Measurements from ENCODE around the gene ZFP57.
"Not testable (repeated sequence)": the region's sequence is repeated elsewhere in the genome, so short reads cannot be mapped to it uniquely, and the experiment has no call there.

The ZFP57 gene

DNA sequence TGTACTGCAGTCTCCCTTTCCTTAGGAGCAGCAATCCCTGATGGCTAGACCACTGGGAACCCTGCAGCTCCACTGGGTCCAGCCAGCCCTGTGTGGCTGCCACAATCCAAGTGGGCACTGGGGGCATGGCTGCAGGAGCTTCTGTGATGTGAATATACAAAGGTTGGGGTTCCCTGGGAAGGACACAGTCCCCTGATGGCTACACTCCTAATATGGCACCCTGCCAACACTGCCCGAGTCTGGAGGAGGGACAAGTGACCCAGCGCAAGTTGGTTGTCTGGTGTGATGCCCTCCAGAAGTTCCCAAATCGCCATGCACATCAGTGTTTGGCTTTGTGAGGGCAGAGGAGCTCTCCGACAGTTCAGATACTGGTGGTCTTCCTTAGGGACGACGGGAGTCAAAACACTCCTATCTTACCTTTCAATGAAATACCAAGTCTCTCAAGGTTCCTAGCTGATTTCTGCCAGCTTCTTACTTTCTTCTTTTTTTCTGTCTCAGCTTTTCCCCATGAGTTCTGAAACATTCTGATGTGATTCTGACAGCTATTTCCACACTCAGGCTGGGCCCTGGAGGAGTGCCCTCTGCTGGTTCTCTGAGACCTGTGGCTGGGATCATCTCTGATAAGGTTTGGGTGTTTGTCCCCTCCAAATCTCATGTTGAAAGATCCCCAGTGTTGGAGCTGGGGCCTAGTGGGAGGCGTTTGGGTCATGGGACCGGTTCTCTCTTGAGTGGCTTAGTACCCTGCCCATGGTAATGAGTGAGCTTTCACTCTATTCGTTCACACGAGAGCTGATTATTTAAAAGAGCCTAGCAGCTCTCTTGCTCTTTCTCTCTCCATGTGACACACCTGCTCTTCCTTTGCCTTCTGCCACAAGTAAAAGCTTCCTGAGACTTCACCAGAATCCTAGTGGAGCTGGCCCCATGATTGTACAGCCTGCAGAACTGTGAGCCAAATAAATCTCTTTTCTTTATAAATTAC lies 15.5 kb upstream of the ZFP57 start:
- DNase-seq (ENCODE audit: low spot score), result peak; percentile 24

DNA sequence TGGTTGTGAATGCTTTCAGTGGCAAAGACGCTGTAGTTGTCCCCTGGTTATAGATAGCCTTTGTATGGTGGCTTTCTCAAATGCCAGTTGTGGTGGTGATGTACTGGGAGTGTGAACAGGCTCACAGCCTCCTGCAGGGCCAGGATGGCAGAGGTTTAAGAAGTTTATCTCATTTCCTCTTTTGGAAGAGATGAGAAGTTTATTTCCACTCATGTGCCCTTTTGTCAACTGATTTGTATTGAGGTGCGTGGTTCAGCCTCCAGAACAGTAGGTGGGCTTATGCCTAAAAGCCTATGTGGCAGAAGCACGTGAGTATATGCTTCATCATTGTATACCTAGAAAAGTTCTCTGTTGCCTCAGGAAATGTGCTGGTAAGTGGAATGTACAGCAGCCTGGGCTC lies 13.7 kb upstream of the ZFP57 start:
- no peak for DNase-seq (ENCODE audit: low spot score)

DNA sequence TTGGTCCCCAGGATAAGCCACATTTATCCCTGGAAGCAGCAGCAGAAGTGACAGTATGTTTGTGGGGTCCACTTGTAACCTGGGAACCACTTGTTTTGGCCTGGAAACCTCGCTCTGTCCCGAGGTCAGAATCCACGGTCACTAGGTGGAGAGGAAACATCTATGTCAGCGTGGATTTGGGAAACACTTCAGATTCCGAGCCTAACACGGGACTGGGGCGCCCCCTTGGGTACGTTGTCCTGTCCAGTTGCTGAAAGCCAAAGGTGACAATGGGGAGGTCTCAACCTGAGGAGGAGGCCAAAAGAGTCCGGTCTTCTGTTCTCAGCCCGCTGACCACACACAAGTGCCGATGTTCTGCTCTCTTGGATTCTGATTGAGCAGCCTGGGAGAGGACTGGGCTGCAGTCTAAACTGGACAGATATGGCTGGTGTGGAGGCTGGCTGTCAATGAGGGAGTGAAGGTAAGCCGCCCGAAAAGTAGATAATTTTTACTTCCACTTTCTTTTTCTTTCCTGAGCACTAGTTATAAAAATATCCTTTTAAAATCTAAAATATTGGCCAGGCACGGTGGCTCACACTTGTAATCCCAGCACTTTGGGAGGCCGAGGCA lies 4.9 kb upstream of the ZFP57 start:
- DNase-seq (ENCODE audit: low spot score), result no peak

DNA sequence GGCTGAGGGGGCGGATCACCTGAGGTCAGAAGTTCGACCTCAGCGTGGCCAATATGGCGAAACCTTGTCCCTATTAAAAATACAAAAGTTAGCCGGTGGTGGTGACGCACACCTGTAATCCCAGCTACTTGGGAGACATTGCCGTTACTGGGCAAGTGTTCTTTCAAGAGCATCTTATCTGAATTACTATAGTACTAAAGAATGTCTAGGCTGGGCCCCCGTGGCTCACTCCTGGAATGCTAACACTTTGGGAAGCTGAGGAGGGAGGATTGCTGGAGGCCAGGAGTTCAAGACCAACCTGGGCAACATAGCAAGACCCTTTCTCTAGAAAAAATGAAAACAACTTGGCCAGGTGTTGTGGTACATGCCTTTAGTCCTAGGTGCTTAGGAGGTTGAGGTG lies 859 bp upstream of the ZFP57 start:
- no peak for DNase-seq (ENCODE audit: low spot score)

DNA sequence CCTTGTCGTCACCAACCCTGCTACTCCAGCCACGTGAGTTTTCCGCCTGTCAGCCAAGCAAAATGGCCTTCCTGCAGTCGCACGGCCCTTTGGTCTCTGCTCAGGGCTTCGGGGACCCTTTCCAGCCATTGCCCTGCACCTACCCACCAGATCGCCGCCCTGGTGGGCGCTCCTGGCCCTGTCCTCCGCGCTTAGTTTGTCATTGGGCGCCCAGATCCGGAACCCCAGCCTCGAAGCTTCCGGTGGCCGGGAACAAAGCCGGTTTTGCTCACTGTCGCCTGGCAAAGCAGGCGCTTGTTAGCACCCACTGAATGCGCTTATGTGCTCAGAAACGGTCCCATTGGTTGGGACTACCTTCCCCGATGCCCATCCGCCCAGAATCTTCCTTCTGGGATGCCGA lies 536 bp downstream of the ZFP57 start:
- DNase-seq (ENCODE audit: low spot score), result no peak

DNA sequence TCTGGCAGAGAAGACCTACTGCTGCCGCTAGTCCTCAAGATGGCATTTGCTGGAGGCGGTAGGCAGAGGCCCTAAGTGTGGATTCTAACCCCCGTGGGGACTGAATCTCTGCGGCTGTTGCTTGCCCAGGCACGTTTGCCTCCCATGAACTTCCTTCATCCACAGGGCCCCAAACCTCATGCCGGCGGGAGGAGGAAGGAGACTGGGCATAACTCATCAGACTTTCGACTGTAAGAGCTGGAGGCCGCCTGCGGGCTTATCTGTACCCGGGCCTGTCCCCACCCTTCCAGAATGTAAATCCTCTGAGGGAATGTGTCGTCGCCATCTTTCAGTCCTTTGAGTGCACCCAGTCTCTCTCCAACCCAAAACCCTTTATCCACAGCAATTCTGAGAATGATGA lies 990 bp downstream of the ZFP57 start:
- DNase-seq (ENCODE audit: low spot score), result no peak

DNA sequence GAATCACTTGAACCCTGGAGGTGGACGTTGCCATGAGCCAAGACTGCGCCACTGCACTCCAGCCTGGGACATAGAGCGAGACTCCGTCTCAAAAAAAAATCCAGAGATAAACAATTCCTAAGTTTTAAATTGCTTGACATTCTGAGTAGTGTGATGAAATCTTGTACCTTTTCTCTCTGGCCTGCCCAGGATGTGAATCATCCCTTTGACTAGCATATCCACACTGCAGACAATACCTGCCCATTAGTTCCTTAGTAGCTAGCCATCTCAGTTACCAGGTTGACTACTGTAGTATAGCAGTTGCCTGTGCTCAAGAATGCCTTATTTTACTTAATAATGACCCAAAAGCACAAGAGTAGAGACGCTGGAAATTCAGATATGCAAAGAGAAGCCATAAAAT lies 2.8 kb downstream of the ZFP57 start:
- DNase-seq (ENCODE audit: low spot score), result no peak

DNA sequence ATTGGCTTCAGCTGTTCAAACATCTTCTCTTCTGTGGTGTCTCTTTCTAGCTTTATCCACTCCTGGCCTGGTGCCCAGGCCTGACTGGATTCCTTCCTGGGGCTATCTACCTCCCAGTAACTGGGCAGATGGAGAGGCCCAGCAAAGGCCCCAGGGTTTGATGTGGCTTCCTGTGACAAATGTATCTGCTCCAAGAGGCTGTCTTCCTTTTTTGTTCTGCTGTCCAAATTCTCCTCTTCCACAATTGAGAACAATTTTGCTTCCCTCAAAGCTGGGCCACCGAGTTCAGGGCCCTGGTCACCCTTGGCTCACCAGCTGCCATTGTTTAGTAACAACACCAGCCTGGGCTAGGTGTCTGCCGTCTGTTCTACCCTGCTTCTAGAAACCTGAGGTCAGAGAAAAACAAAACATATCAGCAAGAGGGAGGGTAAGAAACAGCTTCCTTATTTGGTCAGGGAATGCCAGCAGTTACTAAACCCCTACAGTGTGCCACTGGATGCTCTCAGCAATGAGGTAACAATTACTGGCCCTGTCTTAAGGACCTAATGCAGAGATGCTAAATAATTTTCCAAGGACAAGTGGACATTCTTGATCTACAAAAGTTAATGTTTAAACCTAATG lies 3.9 kb downstream of the ZFP57 start:
- no peak for DNase-seq (ENCODE audit: low spot score)

DNA sequence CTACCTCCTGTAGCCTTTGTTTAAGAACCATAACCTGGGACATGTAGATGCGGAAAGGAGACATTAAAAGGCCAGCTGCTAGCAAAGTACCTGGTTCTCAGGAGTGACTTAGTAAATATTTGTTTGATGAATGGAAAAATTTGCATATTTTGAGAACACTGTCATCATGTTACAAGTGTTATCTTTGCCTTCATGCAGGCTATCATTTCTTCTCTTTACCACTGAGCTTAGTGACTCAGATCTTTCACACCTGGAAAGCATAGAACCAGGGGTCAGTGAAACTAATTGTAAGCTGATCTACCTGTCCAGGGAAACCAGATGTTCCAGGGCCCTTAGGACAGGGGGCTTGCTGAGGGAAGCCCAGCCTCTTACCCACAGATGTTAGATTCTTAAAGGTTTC lies 5.4 kb downstream of the ZFP57 start:
- no peak for DNase-seq (ENCODE audit: low spot score)

DNA sequence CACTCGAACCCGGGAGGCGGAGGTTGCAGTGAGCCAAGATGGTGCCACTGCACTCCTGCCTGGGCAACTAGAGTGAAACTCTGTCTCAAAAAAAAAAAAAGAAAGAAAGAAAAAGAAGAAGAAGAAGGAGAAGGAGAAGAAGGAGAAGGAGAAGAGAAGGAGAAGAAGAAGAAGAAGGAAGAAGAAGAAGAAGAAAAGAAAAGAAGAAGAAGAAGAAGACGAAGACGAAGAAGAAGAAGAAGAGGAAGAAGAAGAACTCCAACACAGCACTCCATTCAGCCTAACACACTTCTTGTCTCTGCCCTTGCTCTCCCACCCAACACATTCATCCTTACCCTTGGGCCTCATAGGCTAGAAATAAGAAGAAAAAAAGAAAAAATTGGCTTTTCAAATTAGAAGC lies 6.9 kb downstream of the ZFP57 start:
- no peak for DNase-seq (ENCODE audit: low spot score)

DNA sequence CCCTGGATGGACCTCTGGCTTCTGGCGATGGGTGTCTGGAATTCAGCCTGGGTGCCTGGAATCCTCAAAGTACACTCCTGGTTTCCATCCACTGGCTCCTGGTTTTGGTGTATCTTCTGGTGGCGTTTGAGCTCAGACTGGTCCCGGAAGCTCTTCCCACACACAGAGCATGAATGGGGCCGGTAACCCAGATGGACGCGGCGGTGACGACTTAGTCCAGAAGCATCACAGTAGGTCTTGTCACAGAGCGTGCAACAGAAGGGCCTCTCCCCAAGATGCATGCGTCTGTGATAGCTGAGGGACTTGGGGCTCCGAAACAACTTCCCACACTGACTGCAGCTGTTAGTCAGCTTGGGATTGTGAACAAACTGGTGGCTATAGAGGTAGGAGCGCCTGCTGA lies 7.8 kb downstream of the ZFP57 start:
- DNase-seq (ENCODE audit: low spot score), result no peak

DNA sequence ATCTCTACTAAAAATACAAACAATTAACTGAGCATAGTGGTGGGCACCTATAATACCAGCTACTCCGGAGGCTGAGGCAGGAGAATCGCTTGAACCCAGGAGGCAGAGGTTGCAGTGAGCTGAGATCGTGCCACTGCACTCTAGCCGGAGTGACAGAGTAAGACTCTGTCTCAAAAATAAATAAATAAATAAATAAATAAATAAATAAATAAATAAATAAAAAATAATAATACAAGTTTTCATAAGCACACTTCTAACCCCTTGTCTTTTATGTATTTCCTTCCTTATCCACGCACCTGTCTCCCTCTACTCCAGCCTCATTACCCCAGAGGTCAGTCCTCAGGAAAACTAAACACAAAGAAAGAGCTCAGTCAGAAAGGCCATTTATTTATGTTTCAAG lies 8.8 kb downstream of the ZFP57 start:
- not testable (repeated sequence) for DNase-seq (ENCODE audit: low spot score)

DNA sequence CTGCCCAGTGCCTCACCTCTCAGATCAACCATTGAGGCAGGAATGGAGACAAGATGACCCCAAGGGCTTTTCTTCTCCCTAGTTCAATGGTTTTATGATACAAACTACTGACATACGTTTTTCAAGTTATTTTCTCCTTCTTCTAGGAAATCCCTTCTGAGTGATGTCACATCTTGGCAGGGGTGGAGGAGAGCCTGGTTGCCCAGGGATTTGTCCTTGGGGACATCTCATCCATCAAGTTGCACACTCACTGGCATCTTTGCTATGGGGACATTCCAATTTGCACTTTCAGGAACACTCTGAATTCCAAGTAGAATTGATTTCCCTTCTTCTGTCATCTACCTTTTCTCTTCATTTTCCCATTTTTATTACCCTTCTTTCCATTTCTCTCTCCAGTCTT lies 9.9 kb downstream of the ZFP57 start:
- DNase-seq (ENCODE audit: low spot score), result no peak

DNA sequence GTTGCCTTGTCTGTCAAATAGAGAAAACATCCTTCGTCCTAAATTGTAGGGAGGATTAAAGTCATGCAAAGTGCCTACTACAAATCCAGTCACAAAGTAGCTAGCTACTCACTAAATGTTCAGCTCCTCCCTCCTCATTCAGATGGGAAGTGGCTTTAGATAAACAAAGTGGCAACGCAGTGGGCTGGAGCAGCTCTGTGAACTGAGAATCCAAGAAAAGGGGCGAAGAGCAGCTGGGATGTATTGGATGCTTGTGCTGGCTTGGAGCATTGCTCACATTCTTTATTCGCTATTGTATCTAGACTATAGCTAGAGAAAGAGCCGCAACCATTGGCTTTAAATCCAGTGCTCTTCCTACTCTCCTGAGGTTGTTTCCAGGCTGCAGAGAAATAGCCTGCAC lies 13.8 kb downstream of the ZFP57 start:
- no peak for DNase-seq (ENCODE audit: low spot score)

DNA sequence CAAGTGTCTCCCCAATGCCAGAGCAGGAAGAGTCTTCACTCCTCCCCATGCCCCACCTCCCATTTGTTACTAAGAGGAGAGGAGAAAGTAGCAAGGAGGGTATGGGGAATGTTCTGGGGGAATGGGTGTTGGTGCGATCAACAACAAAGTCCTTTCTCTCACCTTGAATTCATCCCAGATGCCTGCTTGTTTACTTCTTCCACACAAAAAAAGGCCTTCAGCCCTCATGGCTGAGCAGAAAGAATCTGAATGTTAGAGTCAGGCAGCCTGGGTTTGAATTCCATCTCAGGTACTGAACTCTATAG lies 14.2 kb downstream of the ZFP57 start:
- DNase-seq (ENCODE audit: low spot score), result no peak

DNA sequence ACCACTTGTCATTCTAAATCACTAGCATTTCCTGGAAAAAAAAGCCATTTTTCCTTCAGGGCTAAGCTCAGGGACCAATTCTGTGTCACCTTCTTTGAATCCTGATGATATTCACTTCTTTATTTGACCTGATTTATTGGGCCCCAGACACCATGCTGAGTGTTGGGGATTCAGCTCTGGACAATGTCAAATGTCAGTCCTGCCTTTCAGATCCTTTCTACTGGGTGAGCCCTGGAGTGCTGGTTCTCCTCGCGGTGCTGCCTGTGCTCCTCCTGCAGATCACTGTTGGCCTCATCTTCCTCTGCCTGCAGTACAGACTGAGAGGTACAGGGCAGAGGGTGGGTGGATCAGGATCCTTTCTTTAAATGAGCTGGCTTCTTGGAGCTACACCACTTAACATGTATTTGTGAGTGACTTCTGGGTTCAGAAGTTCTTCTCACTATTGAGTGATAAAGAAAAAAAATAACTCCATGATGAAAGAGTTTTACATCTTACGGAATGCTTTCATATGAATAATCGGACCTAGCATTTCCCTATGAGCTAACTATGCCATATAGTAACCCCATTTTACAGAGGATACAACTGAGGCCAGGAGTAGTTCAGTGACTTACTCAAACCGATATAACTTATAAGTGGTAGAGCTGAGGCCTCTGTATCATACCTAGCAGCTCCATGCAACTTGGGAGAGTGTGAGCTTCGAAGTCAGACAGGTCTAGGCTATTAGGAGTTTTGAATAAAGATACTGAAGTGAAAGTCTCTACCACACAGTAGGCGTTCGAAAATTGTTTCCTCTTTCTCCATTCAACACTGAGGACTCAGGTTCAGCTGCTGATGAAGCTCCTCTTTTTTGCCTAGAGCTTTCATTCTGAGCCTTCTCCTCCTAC lies 14.8 kb downstream of the ZFP57 start:
- no peak for DNase-seq (ENCODE audit: low spot score)

DNA sequence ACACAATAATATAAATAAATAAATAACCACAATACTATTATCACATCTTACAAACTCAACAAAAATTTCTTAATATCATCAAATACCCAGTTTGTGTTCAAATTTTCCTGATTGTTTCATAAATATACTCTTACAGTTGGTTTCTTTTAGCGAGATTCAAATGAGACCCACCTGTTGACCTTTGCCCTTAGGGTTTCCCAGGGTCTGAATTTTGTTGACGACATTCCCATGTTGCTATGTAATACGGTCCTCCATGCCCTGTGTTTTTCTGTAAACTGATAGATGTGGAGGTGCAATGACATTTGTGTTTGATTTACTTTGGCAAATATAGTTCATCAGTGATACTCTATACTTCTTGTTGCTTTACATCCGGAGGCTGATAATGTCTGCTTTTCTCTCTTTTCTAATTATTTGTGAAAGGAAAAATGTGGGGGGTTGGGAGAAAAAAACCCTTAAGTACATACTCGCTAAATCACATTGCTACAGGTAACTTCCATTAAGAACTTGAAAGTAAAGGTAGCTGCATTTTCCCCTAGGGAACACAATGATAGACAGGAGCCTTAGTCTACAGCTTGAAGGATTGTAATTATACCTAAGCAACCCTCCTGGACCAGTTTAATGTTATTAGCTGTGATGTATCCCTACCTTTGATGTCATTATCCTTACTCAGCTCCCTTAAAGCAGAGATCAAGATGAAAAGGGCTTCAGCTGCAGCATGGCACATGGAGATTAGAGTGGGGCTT lies 17.5 kb downstream of the ZFP57 start:
- no peak for DNase-seq (ENCODE audit: low spot score)

DNA sequence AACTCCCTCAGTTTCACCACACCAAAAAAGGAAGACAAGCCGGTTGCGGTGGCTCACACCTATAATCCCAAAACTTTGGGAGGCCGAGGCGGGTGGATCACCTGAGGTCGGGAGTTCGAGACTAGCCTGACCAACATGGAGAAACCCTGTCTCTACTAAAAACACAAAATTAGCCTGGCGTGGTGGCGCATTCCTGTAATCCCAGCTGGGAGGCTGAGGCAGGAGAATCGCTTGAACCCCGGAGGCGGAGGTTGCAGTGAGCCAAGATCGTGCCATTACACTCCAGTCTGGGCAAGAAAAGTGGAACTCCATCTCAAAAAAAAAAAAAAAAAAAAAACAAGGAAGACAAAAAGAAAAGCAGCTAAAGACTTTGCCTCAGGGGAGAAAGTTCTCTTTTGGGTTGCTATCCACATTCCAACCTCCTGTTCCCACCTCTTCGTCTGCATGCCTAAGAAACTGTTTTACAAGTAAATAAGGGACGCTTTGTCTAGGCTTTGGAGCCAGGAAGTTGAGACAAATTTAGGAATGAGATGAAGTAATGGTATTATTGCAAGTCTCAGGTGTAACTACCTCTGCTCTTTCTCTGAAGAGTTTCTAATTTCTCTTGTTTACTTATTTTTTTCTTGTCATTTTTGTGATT lies 19.3 kb downstream of the ZFP57 start:
- DNase-seq (ENCODE audit: low spot score), result not testable (repeated sequence)

DNA sequence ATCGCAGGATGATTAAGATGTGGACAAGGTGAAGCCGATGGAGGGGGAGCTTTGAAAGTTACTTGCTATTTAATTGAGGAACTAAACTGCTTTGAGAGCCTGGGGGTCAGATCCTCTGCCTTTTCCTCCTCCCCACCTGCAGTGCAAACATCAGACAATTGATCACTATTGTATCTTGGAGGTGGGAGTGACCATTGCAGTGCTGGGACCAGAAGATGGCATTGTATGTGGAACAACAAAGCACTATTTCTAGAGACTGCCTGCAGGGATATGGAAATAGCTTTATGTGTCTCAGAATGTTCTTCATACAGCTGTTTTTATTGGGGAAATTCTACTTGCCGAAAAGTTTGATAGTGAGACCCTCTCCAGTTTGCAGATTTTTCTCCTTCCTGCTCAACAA lies 19.9 kb downstream of the ZFP57 start:
- no peak for DNase-seq (ENCODE audit: low spot score)

DNA sequence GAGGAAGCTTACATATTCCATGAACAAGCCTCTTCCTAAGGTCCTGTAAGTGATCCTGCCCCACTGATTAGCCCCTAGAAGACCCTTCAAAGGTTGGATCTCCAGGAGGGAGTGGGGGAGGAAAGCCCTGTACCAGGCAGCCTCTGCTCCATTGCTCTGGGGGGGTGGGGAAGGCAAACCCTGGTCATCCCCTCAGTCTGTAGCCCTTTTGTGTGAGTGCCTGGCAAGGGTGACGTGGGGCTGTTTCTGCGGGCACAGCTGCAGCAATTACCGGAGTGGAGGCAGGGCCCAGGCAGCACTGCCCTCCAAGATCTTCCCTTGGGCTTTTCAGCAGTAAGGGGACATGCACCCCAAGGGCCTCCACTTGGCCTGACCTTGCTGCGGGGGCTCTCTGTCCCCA lies 24.2 kb downstream of the ZFP57 start, which contains the start of gene MOG:
MOG (plus strand) TSS at position 295 of the 400 bp plus-strand sequence. CDS start 118 bp downstream, outside the sequence.
- no peak for DNase-seq (ENCODE audit: low spot score)

DNA sequence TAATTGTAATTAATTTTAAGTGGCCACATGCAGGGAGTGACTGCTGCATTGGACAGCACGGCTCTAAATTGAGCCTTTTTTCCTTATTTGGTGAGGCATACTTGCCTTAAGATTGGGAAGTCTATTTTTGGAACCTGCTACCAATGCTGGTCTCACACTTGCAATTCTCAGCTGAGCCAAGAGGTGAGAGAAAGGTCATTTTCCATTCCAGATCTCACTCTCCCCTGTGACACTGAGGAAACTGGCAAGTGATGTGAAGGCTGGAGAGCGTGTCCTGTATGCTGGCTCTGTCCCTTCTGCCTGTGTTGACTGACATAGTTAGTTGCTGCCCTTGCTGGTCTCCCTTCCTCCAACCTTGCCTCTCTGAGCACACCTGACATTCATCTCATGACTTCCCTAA lies 24.8 kb downstream of the ZFP57 start:
- DNase-seq (ENCODE audit: low spot score), result no peak
